HG03439 (cell line): ENCODE data around the gene MNT.

Source experiments
- ATAC-seq: cut with Tn5 transposase; IDR thresholded peaks from one replicate; pipeline ENCODE4 v1.9.1; 2021; ENCODE audit warnings: mild to moderate bottlenecking, moderate library complexity; ENCODE audit not compliant: unreplicated experiment

Gene MNT

GRCh38 chr17:2364763-2365116 lies 36.1 kb downstream of the MNT start:
- no peak for ATAC-seq

- ATAC-seq, result no peak
These were observed 36.8 kb downstream of the MNT start for GRCh38 chr17:2363851-2364762.

- ATAC-seq, result no peak
These were observed 37.5 kb downstream of the MNT start for GRCh38 chr17:2363318-2363717.

DNA sequence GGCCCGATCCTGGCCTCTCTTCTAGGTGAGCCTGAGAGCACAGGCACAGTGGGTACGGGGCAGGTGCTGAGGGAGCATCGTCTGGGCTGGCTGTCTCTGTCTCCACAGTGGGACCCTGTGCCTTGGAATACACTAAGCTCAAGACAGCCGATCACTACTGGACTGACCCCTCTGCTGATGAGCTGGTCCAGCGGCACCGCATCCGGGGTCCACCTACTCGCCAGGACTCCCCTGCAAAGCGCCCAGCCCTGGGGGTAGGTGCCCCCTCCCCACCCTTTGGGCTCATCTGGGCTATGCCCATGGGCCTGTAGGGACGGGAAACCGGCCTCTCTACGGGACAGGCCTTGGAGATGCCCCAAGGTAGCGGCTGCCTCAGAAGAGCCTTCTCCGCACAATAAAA lies 38.0 kb downstream of the MNT start:
- no peak for ATAC-seq

- ATAC-seq, result no peak
These were observed 38.4 kb downstream of the MNT start for GRCh38 chr17:2362416-2362815.

DNA sequence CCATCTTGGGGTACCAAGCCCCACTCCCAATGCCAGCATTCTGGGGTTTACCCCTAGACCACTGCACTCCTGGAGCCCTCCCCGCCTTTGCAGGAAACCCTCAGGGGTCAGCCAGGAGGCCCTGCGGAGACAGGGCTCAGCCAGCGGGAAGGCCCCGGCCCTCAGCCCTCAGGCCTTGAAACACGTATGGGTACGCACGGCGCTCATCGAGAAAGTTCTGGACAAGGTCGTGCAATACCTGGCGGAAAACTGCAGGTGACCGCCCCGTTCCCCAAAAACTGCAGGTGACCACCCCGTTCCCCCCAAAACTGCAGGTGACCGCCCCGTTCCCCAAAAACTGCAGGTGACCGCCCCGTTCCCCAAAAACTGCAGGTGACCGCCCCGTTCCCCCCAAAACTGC lies 38.8 kb downstream of the MNT start:
- ATAC-seq, result no peak

- no peak for ATAC-seq
These were observed 39.7 kb downstream of the MNT start for GRCh38 chr17:2361010-2361760.

- no peak for ATAC-seq
These were observed 42.9 kb downstream of the MNT start for GRCh38 chr17:2357931-2358434.

GRCh38 chr17:2357237-2357636 lies 43.6 kb downstream of the MNT start:
- no peak for ATAC-seq

DNA sequence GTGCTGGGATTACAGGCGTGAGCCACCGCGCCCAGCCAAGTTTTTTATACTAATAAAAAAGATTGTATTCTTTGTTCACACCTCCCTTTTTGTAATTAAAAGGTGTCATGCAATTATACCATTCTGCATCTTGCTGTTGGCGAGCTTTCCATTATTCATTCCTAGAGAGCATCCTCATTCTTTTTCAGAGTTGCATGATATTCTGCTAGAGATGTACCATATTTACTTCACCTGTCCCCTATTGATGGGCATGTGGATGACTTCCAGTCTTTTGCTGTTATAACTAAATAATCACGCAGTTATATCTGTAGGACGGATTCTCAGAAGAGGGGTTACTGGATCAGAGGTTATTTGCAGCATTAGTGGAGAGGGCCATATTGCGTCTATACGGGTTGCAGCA lies 46.5 kb downstream of the MNT start:
- ATAC-seq, result no peak

DNA sequence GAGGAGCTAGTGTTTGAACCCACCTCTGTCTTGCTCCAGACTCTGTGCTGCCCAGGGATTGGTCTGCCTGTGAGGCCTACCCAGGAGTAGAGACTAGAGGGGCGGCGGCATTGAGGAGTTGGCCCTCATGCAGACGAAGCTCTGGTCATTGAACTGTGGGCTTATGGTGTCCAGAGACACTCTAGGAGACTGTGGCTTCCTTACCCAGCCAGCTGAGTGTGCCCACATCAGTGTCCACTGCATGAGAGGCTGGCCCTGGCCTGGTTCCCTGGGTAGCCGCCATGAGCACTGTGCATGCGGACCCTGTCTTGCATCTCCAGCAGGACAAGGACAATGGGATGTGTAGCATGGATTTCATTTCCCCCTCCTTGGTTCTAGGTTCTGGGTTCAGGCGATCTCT lies 49.6 kb downstream of the MNT start:
- no peak for ATAC-seq

GRCh38 chr17:2347805-2348685 lies 52.8 kb downstream of the MNT start:
- no peak for ATAC-seq

DNA sequence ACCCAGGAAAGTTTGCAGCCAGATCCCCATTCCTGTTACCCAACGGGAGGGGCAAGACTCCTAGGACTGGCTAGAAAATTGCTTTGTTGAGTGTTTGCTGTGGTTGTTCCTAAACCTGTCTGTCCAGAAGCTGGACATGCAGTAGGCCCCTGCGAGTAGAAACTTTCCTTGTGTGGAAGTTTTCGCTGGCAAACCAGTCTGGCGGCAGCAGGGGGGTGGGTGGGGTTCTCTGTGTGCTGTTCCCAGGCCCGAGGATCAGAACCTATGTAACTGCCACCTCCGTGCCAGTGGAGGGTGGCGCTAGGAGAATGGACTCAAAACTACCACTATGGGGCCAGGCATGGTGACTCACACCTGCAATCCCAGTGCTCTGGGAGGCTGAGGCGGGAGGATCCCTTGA lies 54.4 kb downstream of the MNT start:
- ATAC-seq, result no peak

DNA sequence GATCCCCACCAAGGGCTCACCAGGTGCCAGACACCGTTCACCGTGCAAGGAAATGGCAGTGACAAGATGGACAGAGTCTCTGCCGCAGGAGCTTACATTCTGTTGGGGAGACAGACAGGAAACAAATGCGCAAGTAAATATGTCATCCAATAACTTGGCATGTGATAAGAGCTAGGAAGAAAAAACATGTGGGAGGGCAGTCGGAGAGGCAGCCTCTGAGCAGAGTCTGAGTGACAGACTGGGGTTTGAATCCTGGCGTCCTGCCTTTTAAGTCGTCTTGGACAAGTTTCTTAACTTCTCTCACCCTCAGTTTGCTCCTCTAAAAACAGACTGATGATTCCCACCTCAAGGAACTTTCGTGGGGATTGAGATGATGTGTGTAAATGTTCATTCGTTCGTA lies 56.3 kb downstream of the MNT start:
- ATAC-seq, result no peak

GRCh38 chr17:2343421-2343820 lies 57.4 kb downstream of the MNT start:
- ATAC-seq, result no peak

DNA sequence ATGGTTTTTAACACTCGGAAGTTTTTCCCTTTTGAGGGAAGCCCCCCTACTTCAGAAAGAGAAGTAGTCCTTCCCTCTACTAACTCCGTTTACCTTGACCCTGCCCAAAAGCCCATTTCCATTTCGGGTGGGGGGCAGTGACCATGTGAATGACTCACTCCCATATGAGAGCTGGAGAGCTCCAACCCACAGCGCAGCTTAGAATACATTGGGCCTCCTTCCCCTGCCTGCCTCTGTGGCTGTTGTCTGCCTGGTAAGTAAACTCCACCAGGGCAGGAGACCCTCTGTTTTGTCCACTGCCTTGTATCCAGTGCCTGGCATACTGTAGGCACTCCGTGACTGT lies 62.6 kb downstream of the MNT start:
- ATAC-seq, result no peak

GRCh38 chr17:2337544-2338314 lies 63.1 kb downstream of the MNT start:
- ATAC-seq, result peak; percentile 29

DNA sequence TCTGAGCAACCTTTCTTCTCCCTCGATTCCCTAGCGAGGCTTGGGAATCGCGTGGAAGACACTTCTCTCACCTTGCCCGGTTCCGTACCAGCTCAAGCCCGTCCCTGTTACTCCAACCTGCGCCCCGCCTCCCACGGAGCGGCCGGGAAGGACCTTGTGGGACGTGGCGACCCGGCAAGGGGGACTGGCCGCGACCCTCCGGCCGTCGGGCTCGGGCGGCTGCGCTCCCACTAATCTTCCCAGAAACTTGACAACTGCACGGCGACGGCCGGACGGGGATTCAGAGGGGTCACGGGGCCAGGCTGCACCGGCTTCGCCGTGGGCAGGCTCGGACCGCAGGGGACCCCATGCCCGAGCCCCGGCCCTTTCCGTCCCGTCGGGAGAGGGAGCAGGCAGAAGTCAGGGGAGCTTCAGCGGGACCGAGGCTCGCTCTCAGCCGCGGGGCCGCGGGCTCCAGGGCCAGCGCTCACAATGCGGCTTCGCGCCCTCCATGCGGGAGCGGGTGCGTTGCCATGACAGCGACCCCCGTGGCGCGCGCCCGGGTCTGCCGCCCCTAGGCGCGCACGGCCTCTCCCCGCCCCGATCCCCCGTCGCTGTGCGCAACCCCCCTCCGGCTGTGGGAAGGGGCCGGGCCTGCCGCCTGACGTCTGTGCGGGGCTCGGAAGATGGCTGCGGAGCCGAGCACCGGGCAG lies 63.9 kb downstream of the MNT start, which contains the start of gene SGSM2:
Gene SGSM2 (plus strand): TSS at position 650 of the 692 bp plus-strand sequence. CDS start 188 bp downstream, outside the sequence.
- ATAC-seq, result peak; percentile 21

GRCh38 chr17:2336215-2336851 lies 64.5 kb downstream of the MNT start, which contains the start of gene TSR1:
Gene TSR1 (minus strand): TSS chr17:2336457. CDS start chr17:2336427, 30 bp downstream.
- peak; percentile 86 for ATAC-seq
